ENCODE data around the gene FRAT2.

DNA sequence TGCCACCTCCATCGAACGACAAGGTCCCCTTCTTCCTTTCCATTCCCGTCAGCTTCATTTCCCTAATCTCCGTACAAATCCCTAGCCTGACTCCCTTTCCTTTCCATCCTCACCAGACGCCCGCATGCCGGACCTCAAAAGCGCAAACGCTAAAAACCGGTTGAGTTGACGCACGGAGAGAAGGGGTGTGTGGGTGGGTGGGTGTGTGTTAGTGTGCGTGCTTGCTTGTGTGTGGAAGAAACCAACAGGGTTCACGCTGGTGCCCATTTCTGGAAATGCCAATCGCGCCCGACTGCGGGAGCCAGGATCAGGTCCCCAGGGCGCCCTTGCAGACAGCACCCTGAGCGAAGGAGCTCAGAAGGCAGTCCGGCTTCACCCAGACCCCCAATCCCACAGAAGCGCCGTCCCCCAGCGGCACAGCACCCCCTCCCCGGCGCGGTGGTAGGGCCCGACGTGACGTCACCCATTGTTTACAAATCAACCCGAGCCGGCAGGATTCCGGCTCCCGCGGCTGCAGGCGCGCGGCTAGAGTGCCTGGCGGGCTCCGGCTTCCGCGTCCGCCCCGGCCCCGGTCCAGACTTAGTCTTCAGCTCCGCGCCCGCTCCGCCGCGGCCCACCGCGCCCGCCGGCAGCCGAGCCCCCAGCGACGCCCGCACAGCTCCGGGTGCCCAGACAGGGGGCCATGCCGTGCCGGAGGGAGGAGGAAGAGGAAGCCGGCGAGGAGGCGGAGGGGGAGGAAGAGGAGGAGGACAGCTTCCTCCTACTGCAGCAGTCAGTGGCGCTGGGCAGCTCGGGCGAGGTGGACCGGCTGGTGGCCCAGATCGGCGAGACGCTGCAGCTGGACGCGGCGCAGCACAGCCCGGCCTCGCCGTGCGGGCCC lies 15.5 kb downstream of the FRAT2 start, which contains the start of gene FRAT1:
- TF ChIP-seq POLR2A (IDR thresholded peaks at IDR 0.05): peak; percentile 81 to 92
- TF ChIP-seq, protein P1, sequence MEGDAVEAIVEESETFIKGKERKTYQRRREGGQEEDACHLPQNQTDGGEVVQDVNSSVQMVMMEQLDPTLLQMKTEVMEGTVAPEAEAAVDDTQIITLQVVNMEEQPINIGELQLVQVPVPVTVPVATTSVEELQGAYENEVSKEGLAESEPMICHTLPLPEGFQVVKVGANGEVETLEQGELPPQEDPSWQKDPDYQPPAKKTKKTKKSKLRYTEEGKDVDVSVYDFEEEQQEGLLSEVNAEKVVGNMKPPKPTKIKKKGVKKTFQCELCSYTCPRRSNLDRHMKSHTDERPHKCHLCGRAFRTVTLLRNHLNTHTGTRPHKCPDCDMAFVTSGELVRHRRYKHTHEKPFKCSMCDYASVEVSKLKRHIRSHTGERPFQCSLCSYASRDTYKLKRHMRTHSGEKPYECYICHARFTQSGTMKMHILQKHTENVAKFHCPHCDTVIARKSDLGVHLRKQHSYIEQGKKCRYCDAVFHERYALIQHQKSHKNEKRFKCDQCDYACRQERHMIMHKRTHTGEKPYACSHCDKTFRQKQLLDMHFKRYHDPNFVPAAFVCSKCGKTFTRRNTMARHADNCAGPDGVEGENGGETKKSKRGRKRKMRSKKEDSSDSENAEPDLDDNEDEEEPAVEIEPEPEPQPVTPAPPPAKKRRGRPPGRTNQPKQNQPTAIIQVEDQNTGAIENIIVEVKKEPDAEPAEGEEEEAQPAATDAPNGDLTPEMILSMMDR (IDR thresholded peaks at IDR 0.05 in 4 of 5, conservative IDR thresholded peaks at IDR 0.05 in 1 of 5): no peak
